Iris pigment epithelial cell (primary cell): ENCODE measurements around the gene ANTXR1.

ENCODE experiments used
- DNase-seq: peaks from one replicate; pipeline ENCODE4 v3.0.0-alpha.2; 2011; ENCODE audit warnings: low read depth

Gene ANTXR1

GRCh38 chr2:69181806-69182427 lies 168.9 kb downstream of the ANTXR1 start:
- no peak for DNase-seq

DNA sequence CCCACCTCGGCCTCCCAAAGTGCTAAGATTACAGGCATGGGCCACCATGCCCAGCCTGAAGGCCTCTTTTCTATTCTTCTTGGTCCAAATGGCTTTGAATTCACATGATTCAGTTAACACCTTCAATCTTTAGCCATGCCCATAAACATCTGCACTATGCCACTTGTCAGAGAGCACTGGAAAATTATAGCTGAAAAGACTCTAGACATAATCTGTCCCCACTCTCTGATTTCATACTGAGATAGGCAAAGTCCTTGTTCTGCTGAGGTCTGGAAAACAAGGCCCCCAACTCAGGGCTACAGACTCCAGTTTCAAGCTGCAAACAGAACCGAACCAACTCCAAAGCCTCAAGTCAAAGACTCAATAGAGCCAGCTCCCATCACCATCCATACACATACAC lies 170.7 kb downstream of the ANTXR1 start:
- no peak for DNase-seq

DNA sequence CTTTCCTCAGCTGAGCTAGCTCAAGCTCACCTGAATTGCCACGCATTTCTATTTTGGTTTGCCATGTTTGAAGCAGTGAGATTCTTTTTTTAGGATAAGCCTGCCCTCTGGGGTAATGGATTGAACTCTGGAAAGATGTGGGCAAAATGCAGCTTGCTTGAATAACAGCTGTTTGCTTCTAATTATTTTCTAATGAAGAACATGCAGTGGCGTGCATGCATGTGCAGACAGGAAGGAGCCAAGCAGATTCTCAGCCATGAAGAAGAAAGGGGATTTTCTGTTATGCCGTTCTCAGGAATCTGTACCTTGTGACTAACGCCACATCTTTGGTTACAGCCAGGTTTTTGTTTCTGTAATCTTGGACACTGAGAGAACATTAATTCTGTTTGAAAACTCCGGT lies 171.2 kb downstream of the ANTXR1 start:
- peak; percentile 42 for DNase-seq

DNA sequence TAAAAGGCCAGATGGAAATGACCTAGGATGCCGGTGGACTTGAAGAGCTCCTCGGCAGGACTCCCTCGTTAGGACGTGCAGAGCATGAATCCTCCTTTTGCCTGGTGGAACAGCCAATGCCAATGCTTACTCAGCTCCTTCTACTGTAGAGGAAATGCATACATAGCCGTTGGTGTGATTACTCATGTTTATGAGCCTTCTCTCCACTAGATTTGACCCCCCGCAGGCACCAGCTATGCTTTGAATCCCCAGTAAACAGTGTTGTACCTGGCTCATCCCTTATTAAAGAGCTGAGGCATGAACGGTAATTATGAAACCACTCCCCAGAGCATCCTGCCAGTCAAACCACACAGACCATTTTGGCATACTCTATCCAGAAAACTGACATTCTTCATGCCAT lies 172.8 kb downstream of the ANTXR1 start:
- DNase-seq: peak; percentile 83

GRCh38 chr2:69186614-69187013 lies 173.6 kb downstream of the ANTXR1 start:
- DNase-seq: no peak

DNA sequence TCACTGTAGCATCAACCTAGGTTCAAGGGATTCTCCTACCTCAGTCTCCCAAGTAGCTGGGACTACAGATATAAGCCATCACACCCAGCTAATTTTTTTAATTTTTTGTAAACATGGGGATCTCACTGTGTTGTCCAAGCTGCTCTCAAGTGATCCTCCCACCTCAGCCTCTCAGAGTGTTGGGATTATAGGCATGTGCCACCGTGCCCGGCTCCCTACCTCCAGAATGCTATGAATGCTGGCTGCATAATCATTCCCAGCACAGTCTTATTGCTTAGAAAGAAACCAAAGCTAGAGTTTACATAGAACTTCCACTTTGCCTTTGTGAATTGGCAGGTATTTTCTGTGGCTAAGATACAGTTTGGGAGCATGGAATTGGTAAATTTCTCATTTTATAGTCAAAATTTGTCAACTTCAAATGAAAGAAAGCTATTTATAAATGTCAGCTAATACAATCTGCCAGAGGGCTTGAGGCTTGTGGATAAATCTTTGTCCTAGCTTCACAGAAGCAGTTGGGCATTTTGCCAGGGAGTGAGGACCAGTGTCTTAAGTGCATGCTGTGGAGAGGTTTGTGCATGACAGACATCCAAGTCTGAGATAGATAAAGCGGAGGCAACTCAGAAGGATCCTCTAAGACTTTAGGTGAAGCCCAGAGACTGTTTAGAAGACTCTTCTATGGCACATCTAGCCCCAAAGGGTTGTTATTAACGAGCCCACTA lies 175.4 kb downstream of the ANTXR1 start:
- no peak for DNase-seq

- peak; percentile 50 for DNase-seq
Observed at GRCh38 chr2:69190743-69191404, 177.9 kb downstream of the ANTXR1 start.

DNA sequence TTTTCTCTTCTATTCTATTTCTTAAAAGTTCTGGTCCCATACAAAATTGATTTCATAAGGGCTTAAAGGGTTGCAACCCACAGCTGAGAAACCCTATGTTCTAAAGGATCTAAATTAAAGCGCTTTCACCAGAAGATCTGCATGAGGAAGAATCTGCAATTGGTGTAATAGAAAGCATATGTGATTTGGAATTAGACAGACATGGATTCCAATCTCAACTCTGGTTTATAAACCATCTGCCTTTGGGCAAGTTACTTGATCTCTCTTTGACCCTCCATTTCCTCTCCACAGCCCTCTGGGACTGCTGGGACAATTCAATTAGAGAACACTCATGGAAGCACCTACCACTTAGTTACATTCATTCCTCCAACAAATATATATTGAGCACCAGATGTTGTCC lies 178.7 kb downstream of the ANTXR1 start:
- DNase-seq: no peak

GRCh38 chr2:69192176-69192945 lies 179.4 kb downstream of the ANTXR1 start:
- no peak for DNase-seq

- peak; percentile 54 for DNase-seq
Observed at GRCh38 chr2:69195706-69196105, 182.7 kb downstream of the ANTXR1 start.

DNA sequence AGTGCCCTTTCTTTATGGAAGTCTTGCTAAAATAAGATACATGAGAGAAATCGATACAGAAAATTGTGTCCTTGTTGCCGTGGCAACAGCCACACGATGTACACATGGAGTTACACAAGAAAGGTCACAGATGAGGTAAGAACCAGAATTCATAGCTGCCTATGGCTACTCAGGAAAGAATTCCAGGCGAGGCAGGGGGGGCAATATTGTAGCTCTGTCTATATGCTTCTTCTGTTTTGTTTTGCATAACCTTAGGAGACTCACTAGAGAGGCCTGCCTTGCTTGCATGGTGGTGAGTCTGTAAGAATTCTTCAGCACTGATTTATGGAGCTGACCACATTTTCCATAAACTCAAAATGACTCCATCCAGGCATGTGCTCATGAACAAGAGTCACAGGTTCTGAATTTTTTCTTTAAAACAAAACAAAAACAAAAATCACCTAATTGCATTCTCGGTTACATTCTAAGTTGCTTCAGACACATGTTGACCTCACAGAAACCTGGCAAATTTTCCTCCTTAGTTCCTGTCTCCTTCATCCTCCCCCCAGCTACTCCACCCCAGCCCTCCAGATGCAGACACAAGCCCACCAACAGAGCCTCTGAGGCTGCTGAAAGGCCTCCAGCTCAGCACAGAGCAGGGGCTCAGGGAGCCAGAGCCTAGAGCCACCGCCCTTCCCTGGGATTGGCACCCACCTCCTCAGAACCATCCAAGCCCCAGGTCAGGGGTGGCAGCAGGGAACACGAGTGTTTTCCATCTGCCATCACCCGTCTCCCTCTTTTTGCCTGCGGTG lies 183.5 kb downstream of the ANTXR1 start:
- DNase-seq: peak; percentile 96

DNA sequence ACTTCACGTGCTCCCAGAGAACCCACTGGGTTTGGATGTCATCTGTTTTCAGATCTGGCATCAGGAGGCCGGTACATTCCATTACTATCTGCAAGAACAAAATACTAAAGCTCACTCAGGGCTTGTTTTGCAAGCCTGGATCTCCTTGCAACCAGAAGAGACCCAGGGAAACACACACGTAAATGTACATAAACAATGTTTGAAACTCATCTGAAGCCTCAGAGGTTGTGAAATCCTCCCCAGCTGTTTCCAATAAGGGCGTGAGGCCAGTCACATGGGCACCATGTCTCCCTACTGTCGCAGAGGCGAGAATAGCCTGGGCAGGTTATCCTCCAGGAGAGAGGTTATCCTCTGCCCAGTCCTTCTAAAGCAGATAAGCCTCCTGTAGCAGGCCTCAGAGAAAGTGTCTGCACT lies 187.1 kb downstream of the ANTXR1 start:
- peak; percentile 99 for DNase-seq

GRCh38 chr2:69201259-69201658 lies 188.3 kb downstream of the ANTXR1 start:
- DNase-seq: no peak

GRCh38 chr2:69202327-69202726 lies 189.3 kb downstream of the ANTXR1 start:
- no peak for DNase-seq

GRCh38 chr2:69203166-69203985 lies 190.4 kb downstream of the ANTXR1 start:
- peak; percentile 67 for DNase-seq

DNA sequence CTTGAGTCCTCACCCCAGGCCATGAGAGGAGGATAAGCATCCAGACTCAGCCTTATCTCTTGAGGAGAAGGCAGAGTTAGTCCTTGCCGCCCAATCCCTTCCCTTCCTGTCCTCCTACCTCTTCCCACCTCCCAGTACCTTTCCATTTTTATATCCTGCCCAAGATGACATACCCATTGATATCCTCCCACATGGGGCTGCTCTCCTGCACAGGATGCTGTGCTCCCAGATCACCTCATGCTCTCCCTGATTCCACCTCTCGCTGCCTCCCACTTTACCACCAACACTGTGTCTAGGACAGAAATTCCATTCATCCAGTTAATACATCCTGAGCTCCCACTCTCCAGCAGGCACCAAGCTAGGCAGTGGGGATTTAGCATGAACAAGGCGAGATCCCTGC lies 191.7 kb downstream of the ANTXR1 start:
- DNase-seq: no peak

DNA sequence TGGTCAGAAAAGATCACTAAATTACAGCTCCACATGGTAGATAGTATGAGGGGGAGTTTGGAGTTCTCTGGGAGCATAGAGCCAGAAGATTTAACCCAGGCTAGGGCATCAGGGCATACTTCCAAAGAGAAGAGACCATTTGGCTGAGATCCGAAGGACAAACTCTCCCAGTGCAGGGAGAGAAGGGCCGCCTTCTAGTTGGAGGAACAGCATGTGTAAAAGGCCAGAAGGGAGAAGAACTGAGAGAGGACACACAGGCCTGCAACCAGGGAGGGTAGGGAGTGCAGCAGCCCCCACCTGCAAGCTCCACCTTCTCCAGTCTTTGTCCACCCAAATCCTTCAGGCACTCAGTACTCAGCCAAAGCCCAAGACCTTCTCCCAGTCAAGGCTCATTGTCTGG lies 192.1 kb downstream of the ANTXR1 start:
- DNase-seq: no peak

- no peak for DNase-seq
Observed at GRCh38 chr2:69205491-69205890, 192.5 kb downstream of the ANTXR1 start.

DNA sequence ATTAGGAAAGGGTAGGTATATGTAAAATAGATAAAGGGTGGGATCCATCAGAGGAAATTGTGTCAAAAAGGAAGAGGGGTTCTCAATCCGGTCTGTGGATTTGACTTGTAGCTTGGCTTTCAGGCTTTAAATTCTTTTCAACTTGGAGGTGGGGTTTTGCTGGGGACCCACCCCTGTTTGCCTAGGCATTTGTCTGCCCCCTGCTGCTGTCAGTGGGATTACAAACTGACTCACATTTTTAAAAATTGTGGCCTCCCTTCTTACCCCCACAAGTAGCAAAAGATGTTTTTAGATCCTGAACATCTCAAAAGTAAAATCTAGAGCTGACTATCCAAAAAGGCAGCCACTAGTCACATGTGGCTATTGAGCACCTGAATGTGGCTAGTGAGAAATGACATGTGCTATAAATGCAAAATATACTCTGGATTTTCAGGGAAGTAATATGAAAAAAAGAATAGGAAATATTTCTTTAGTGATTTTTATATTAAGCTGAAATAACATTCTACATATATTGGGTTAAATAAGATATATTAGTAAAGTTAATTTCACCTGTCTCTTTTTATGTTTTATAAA lies 195.1 kb downstream of the ANTXR1 start:
- DNase-seq: peak; percentile 33

GRCh38 chr2:69209482-69209881 lies 196.5 kb downstream of the ANTXR1 start:
- DNase-seq: no peak

DNA sequence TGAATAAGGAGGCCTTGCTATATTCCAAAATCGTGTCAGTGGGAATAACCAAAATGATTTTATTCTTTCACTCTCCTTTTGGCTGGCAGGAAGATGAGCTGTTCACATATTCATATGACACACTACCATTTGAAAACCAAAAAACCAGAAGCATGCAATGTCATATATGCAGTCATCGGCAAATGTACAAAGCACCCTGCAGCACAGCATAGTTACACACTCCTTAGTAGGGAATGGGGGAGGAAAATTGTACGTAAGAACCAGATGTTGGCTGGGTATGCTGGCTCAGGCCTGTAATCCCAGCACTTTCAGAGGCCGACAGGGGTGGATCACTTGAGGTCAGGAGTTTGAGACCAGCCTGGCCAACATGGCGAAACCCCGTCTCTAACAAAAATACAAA lies 197.4 kb downstream of the ANTXR1 start:
- DNase-seq: no peak
